SIG-M5 treated with dmso at 0.1 percent for 504 hours (cell line): ENCODE results near the gene KCNH1.
A peak's percentile ranks its signal among the peaks of the same experiment; 100 is the strongest.

Experiments used
- DNase-seq: peaks from one replicate; lab custom pipeline; 2025; ENCODE audit not compliant: unreplicated experiment; lab: John Stamatoyannopoulos, UW

The KCNH1 gene

DNA sequence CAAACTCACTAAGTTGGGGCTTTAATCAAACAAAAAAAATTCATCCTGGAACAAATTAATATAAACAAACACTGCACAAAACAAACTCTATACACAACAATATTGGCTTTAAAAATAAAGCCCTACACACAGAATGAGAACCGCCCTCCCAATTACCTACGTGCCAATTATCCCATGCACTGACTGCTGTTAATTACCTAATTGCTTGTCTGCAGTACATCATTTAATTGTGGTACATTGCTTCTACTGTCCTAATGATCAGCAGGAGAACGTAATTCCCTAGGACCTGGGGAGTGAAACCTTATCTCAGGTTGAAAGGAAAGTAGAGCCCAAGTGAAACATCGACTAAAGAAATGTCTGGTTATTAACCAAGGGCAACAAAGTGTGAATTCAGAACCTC, 364.5 kb downstream of the KCNH1 start:
- DNase-seq: no peak

GRCh38 chr1:210764536-210764935, 369.4 kb downstream of the KCNH1 start:
- no peak for DNase-seq

DNA sequence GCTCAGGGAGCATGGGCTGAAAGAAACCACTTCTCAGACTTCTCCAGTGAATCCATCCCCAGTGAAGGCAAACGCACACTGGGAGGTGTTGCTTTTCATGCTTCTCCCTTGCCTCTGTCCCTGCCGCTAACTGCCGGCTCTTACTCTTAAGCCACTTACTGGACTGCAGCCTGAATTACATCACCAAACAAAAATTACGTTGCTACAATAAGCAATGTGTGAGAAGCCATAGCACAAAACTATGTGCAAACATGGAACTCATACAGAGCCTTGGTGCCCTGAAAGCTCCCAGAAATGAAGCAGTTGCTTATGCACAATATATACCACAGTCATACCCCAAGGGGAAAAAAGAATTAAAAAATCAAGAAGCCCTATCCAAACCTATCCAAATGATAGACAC, 375.2 kb downstream of the KCNH1 start:
- DNase-seq: no peak

- DNase-seq: no peak
Observed at GRCh38 chr1:210758261-210758660, 375.7 kb downstream of the KCNH1 start.

DNA sequence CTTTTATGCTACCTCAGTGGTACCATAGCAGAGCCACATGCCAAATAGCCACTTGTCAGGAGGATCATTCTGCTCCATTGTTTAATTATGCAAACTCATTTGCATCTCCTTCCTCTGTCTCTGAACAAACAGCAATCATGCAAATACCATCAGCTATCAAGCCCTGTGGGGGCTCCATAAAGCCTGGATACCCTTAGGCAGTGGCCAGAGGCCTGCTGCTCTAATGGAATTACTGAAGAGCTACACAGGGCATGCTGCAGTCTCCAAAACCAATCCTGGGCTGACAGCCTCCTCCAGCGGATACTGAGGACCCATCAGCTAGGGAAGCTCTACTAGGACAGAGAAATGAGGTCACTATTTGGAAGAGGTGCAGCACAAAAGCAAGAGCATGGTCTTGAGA, 376.3 kb downstream of the KCNH1 start:
- no peak for DNase-seq

GRCh38 chr1:210755991-210756659, 377.8 kb downstream of the KCNH1 start:
- no peak for DNase-seq

GRCh38 chr1:210754878-210755665, 378.9 kb downstream of the KCNH1 start:
- peak; percentile 4 for DNase-seq

DNA sequence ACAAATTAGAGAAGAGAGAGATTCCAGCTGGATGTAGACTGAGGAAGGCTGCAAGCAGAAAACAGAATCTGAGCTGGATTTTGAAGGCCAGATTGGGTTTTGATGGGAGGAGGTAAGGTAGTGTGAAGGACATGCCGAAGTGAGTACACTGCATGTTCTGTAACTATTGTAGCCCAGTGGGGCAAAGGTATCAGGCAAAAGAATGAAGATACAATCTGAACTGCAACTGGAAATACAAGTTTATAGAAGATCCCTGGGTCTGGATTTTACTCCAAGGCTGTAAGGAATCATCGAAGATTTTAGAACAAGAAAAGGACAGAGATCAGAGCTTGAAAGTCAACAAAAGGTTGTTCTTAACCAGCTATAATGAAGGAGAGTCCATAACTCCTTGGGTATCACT, 382.0 kb downstream of the KCNH1 start:
- DNase-seq: no peak

GRCh38 chr1:210750468-210750867, 383.5 kb downstream of the KCNH1 start:
- no peak for DNase-seq

- no peak for DNase-seq
Observed at GRCh38 chr1:210748796-210749195, 385.2 kb downstream of the KCNH1 start.

DNA sequence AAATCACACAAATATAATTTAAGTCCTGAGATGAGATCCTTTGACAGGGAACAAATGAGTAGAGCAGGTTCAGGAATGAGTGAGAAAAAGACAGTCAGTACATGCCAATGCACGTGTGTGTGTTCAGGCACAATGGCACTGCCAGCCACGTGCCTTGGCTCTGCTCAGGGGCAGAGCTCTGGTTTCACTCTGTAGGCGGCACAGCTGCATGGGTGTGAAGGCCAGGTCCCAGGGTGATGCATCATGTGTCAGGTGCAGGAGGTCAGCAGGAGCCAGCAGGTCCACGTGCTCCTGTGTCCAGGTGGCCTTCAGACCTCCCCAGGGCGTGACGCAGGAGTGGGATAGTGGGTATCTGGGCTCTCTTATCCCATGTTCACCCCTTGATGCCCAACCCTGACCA, 386.1 kb downstream of the KCNH1 start:
- DNase-seq: no peak

- no peak for DNase-seq
Observed at GRCh38 chr1:210747112-210747511, 386.8 kb downstream of the KCNH1 start.

- DNase-seq: no peak
Observed at GRCh38 chr1:210746024-210746731, 387.8 kb downstream of the KCNH1 start.

- DNase-seq: no peak
Observed at GRCh38 chr1:210743038-210743437, 390.9 kb downstream of the KCNH1 start.

GRCh38 chr1:210741564-210741963, 392.4 kb downstream of the KCNH1 start:
- DNase-seq: no peak

GRCh38 chr1:210739627-210740026, 394.3 kb downstream of the KCNH1 start:
- no peak for DNase-seq

DNA sequence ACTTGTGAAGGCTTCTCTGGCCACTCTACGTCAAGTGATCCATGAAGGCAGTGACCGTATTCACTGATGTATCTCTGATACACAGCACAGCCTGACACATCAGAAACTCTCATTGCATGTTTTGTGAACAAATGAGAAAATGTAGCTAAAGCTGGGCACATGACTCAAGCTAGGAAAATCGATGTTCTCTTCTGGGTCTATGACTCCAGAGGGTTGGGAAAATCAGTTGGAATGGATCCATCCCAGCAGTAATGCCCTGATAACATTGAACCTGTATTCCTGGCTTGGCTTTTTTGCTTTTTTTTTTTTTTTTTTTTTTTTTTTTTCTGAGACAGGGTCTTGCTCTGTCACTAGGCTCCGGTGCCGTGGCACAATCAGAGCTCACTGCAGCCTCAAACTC, 395.7 kb downstream of the KCNH1 start:
- no peak for DNase-seq

- no peak for DNase-seq
Observed at GRCh38 chr1:210736713-210737112, 397.2 kb downstream of the KCNH1 start.

DNA sequence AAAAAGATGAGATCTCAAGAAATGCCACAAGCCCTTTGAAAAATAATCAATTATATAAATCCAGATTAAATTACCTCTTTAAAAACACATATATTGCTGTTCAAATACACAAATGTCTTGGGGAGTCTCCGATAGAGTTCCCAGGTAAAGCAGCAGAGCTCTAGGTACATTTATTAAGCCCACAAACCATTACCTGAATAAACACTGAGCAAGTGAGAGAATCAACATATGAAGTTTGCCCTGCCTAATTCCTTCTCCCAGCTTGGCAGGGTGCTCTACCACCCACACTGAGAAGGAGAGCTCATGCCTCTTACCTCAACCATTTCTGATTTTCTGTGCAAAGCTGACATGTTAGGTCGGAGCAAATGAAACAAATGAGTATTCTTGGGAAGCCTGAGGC, 402.4 kb downstream of the KCNH1 start:
- DNase-seq: no peak

GRCh38 chr1:210731193-210731592, 402.8 kb downstream of the KCNH1 start:
- DNase-seq: peak; percentile 19

DNA sequence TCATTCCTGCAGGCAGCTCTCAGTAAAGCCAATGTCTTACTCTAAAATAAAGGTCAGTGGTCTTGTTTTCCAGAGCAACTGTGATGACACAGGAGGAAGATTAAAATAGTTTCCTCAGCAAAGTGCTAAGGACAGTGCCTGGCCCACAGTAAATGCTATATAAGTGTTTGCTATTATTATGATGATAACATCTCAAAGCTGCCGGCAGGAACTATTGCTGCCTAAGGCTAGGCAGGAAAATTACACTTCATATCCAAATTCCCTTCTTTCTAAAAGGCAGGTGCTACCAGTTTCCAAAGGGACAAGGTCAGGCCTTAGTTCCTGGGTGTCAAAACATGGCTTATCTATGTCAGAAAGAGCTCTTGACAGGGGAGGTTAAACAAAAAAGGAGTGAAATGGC, 403.9 kb downstream of the KCNH1 start:
- no peak for DNase-seq
